ENCODE measurements around the gene ZNF580. TPM values are rescaled to one million over a fixed set of nuclear protein-coding genes. Genes with fewer than 3 reads are reported as not detected.

ZNF580 gene
- total and polyA plus RNA-seq, 10 of the 15 experiments (the other 5 are each of a cell fraction or from before 2014, with no cell fraction given), result 2.3 to 31.8 (median 10.0) TPM

DNA sequence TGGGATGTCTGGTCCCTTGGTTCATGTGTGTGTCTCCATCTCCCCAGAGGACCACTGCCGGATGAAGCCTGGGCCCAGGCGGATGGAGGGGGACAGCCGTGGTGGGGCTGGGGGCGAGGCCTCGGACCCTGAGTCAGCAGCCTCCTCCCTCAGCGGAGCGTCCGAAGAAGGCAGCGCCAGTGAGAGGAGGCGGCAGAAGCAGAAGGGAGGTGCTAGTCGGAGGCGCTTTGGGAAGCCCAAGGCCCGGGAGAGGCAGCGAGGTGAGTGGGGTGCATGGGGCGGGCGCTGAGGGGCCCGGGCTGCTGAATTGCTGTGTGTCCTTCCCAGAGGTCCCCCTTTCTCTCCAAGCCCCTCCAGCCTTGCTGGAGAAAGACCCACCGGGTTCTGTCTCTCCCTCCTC, 10.4 kb downstream of the ZNF580 start:
- Histone ChIP-seq H3K79me2 (ENCODE audit: control insufficient read depth, insufficient read depth, low read length) (peaks cover 40% of the 10 kb centered on the region), H3K4me2 (ENCODE audit: control insufficient read depth, insufficient read depth) (no peak overlapping the region), H3K27ac (ENCODE audit: control insufficient read depth, insufficient read depth) (no peak overlapping the region), H3K36me3 (ENCODE audit: control insufficient read depth in 2 of 2, insufficient read depth in 2 of 2, low read length in 1 of 2) (peaks cover 0 to 1% of the 10 kb centered on the region in 2 experiments; a peak in 2 of 4 replicates), H3K9me3 (replicated peaks; ENCODE audit: control insufficient read depth, insufficient read depth, low read length) (no peaks in the 10 kb centered on the region), H3K27me3 (replicated peaks in 1 of 2; ENCODE audit: control insufficient read depth in 2 of 2, insufficient read depth in 2 of 2, low read length in 1 of 2) (no peaks in the 10 kb centered on the region), H3K4me3 (no peak overlapping the region), H4K20me1 (ENCODE audit: control insufficient read depth, insufficient read depth) (no peaks in the 10 kb centered on the region), H2AFZ (ENCODE audit: control insufficient read depth, low read depth, low read length) (no peak overlapping the region), H3K4me1 (ENCODE audit: control insufficient read depth, insufficient read depth, low read length) (peaks cover 14% of the 10 kb centered on the region), H3K9ac (ENCODE audit: control insufficient read depth, insufficient read depth, low read length) (no peak overlapping the region)
- ChIA-PET POLR2A (no interaction called here), SMC1A (ENCODE audit: uncharacterized antibody, unreplicated experiment) (no interaction called here), RAD21 (ENCODE audit: unreplicated experiment) (no interaction called here), CTCF (no interaction called here)
- intact Hi-C loops (cut with micrococcal nuclease; ENCODE audit: unreplicated experiment) (no loop called here), in situ Hi-C loops (cut with MboI) (loop anchor here (5.0 to 25.0 kb wide), 3 partner anchors 661 to 1514 kb away; partner anchors contain the start of genes CNOT3, LENG9 and ZSCAN5A)
- FAIRE-seq (no peak), ATAC-seq (no peak), DNase-seq (ENCODE audit: low read depth, low spot score) (no peak)
- WGBS (ENCODE audit: insufficient coverage, insufficient replicate concordance, low lambda C conversion rate, missing lambda C conversion rate), result 85% methylated on average over 16 of the region's 18 CpGs
- no TSS peak for BruUV-seq (replicated peaks)
- TF ChIP-seq IKZF1 (conservative IDR thresholded peaks at IDR 0.05), result no peak
- TF ChIP-seq HCFC1 (IDR thresholded peaks at IDR 0.05; ENCODE audit: low read length), result no peak
- TF ChIP-seq JUND (IDR thresholded peaks at IDR 0.05; ENCODE audit: low read depth, low read length), result no peak

DNA sequence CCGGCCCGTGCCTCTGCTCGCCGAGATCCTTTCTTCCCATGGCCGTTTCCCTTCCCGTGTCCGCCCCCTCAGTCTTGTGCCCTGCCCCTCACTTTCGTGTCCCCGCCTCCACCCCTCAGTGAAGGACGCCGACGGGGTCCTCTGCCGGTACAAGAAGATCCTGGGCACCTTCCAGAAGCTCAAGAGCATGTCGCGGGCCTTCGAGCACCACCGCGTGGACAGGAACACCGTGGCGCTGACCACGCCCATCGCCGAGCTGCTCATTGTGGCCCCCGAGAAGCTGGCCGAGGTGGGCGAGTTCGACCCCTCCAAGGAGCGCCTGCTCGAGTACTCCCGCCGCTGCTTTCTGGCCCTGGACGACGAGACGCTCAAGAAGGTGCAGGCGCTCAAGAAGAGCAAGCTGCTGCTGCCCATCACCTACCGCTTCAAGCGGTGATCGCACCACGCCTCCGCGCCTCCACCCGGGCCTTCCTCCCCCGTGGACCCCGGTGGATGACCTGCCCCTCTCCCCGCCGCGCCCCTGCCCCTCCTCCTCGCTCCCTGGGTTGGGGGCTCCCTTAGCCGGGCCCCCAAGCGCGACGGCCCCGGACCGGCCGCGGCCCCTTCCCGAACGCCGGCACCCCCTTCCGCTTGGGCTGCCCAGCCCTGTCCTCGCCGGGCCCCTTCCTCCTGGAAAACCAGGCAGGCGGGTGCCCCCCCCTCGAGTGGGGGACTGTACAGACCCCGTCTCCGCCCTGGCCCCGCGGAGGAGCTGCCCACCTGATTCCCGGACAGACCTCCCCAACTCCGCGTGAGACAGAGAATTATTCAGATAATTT, 11.7 kb downstream of the ZNF580 start:
- H3K27me3 ChIP-seq (replicated peaks in 1 of 2; ENCODE audit: control insufficient read depth in 2 of 2, insufficient read depth in 2 of 2, low read length in 1 of 2), result no peaks in the 10 kb centered on the region
- H3K9ac ChIP-seq (ENCODE audit: control insufficient read depth, insufficient read depth, low read length), result no peak overlapping the region
- H3K36me3 ChIP-seq (ENCODE audit: control insufficient read depth in 2 of 2, insufficient read depth in 2 of 2, low read length in 1 of 2), result peaks cover 0 to 1% of the 10 kb centered on the region in 2 experiments; a peak in 2 of 4 replicates
- no peak overlapping the region for H2AFZ ChIP-seq (ENCODE audit: control insufficient read depth, low read depth, low read length)
- no peak overlapping the region for H3K4me3 ChIP-seq
- in situ Hi-C loops (cut with MboI) (loop anchor here (5.0 to 25.0 kb wide), 3 partner anchors 660 to 1515 kb away; partner anchors contain the start of genes CNOT3, LENG9 and ZSCAN5A), intact Hi-C loops (cut with micrococcal nuclease; ENCODE audit: unreplicated experiment) (no loop called here)
- ChIA-PET CTCF (interaction anchor here (0.6 to 3.6 kb wide), 12 partner anchors 8 to 1274 kb away, joined by 3 to 85 read pairs (median 5); no protein-coding TSS in a partner anchor), RAD21 (ENCODE audit: unreplicated experiment) (interaction anchor here (0.9 kb wide), 1 partner anchor 20 kb away, joined by 10 read pairs; no protein-coding TSS in a partner anchor), POLR2A (interaction anchor here (0.7 to 0.9 kb wide), 2 partner anchors 16 to 20 kb away, joined by 6 to 8 read pairs; no protein-coding TSS in a partner anchor), SMC1A (ENCODE audit: uncharacterized antibody, unreplicated experiment) (interaction anchor here (2.6 kb wide), 1 partner anchor 19 kb away, joined by 28 read pairs; no protein-coding TSS in a partner anchor)
- ATAC-seq (no peak), FAIRE-seq (no peak), DNase-seq (ENCODE audit: low read depth, low spot score) (no peak)
- no peaks in the 10 kb centered on the region for H3K9me3 ChIP-seq (replicated peaks; ENCODE audit: control insufficient read depth, insufficient read depth, low read length)
- no TSS peak for BruUV-seq (replicated peaks)
- H3K79me2 ChIP-seq (ENCODE audit: control insufficient read depth, insufficient read depth, low read length), result peaks cover 47% of the 10 kb centered on the region
- peaks cover 9% of the 10 kb centered on the region for H3K4me1 ChIP-seq (ENCODE audit: control insufficient read depth, insufficient read depth, low read length)
- WGBS (ENCODE audit: insufficient coverage, insufficient replicate concordance, low lambda C conversion rate, missing lambda C conversion rate), result 94% methylated on average over 41 of the region's 71 CpGs
- TF ChIP-seq IRF5 (IDR thresholded peaks at IDR 0.05; ENCODE audit: borderline replicate concordance), result no peak
- peaks cover 4% of the 10 kb centered on the region for H4K20me1 ChIP-seq (ENCODE audit: control insufficient read depth, insufficient read depth)
- H3K27ac ChIP-seq (ENCODE audit: control insufficient read depth, insufficient read depth), result no peak overlapping the region
- no peak overlapping the region for H3K4me2 ChIP-seq (ENCODE audit: control insufficient read depth, insufficient read depth)
